Nephron progenitor cell (in vitro differentiated cells): ENCODE data around the gene ENOX1.

Experiments used
- DNase-seq: peaks from one replicate; pipeline ENCODE4 v3.0.0; 2021
- H3K27ac Mint-ChIP-seq: 2 replicates; pipeline ENCODE4 v1.8.0; 2021; ENCODE audit warnings: mild to moderate bottlenecking, moderate library complexity, mixed read lengths
- H3K27me3 Mint-ChIP-seq: 2 replicates; pipeline ENCODE4 v1.8.0; 2021; ENCODE audit warnings: mild to moderate bottlenecking, low read depth, mixed read lengths; ENCODE audit not compliant: poor library complexity
- H3K36me3 Mint-ChIP-seq: 2 replicates; pipeline ENCODE4 v1.8.0; 2021; ENCODE audit warnings: low read depth, mixed read lengths
- H3K4me1 Mint-ChIP-seq: 2 replicates; pipeline ENCODE4 v1.8.0; 2021; ENCODE audit warnings: mixed read lengths
- H3K4me3 Mint-ChIP-seq: 2 replicates; pipeline ENCODE4 v1.8.0; 2021; ENCODE audit warnings: mild to moderate bottlenecking, moderate library complexity, mixed read lengths
- H3K9me3 Mint-ChIP-seq: 2 replicates; pipeline ENCODE4 v1.8.0; 2021; ENCODE audit warnings: mild to moderate bottlenecking, moderate library complexity, mixed read lengths
- CTCF ChIP-seq: fragments of 200-600 bp; sonication (generic); IDR thresholded peaks from 2 replicates; pipeline ENCODE4 v1.5.0; 2021; ENCODE audit warnings: antibody characterized with exemption

Gene ENOX1

GRCh38 chr13:43732726-43733125 lies 54.0 kb downstream of the ENOX1 start:
- H3K4me1 Mint-ChIP-seq, result no peaks in the 10 kb centered on the region
- no peaks in the 10 kb centered on the region for H3K36me3 Mint-ChIP-seq
- H3K4me3 Mint-ChIP-seq, result no peak overlapping the region
- peaks cover 9% of the 10 kb centered on the region for H3K27me3 Mint-ChIP-seq
- no peak for TF ChIP-seq CTCF
- H3K27ac Mint-ChIP-seq, result no peak overlapping the region
- no peak for DNase-seq
- no peaks in the 10 kb centered on the region for H3K9me3 Mint-ChIP-seq

DNA sequence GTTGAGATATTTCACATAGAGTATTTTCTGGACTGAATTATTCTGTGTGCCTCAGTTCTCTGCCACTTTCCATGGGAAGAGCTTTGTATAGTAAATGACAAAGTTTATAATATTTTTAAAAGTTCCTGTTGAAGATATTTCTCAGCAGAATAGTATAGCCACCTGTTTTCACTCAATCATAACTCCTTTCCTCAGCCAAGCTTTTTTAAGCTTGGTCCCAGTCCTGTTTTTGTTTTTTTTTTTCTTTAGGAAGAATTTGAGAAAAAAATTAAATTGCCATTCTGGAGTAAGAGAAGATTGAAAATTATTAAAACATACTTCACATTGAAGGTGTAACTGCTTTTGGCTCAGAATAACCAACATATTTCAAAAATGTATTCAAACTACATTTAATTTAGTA lies 55.5 kb downstream of the ENOX1 start:
- no peaks in the 10 kb centered on the region for H3K9me3 Mint-ChIP-seq
- no peak for DNase-seq
- H3K27ac Mint-ChIP-seq, result no peak overlapping the region
- no peaks in the 10 kb centered on the region for H3K36me3 Mint-ChIP-seq
- no peaks in the 10 kb centered on the region for H3K4me1 Mint-ChIP-seq
- peaks cover 7% of the 10 kb centered on the region for H3K27me3 Mint-ChIP-seq
- TF ChIP-seq CTCF, result no peak
- H3K4me3 Mint-ChIP-seq, result no peak overlapping the region

- peak; percentile 2 for DNase-seq
- no peak overlapping the region for H3K4me3 Mint-ChIP-seq
- no peaks in the 10 kb centered on the region for H3K36me3 Mint-ChIP-seq
- H3K4me1 Mint-ChIP-seq, result no peaks in the 10 kb centered on the region
- no peak for TF ChIP-seq CTCF
- H3K27ac Mint-ChIP-seq, result peak overlapping the region; percentile 4
- peaks cover 7% of the 10 kb centered on the region for H3K27me3 Mint-ChIP-seq
- no peaks in the 10 kb centered on the region for H3K9me3 Mint-ChIP-seq
Measured at GRCh38 chr13:43730642-43731041, 56.1 kb downstream of the ENOX1 start.

DNA sequence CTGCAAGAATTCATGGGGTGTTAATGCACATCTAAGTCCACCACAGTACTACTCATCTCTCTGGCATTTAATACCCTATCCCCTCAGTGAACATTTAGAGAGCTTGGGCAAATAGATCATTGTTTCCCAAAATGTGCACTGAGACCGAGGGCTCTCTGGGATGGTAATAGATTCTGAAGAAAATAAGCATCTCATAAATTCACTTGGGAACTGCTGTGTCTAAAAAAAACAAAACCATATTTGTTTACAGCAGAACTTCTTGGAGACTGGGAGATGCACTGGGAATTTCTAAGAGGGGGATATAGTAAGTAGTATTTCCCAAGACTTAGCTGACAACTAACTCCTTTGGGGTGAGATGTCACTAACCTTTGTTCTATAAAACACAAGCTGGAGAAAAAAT lies 58.4 kb downstream of the ENOX1 start:
- Mint-ChIP-seq H3K4me3 (no peak overlapping the region), H3K36me3 (no peaks in the 10 kb centered on the region), H3K27me3 (peaks cover 7% of the 10 kb centered on the region), H3K9me3 (no peaks in the 10 kb centered on the region), H3K4me1 (no peaks in the 10 kb centered on the region), H3K27ac (no peak overlapping the region)
- no peak for DNase-seq
- TF ChIP-seq CTCF, result no peak

DNA sequence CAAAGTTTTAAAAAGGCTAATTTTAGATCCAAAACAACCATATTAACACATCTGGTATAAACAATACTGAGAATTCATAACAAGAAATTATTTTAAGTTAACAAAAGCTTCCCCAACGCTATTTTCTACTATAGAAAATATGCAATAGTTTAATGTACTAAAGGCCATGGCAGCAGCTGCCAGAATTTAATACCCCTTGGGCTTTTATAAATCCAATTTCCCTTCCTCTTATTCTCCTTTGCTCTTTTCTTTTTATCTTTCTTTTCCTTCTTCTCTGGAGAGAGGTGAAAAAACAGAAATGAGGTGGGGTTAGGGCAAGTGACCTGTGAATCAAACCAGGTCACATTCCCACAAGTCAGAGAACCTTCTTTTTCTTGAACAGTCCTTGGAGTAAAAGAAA lies 58.9 kb downstream of the ENOX1 start:
- DNase-seq, result no peak
- no peak overlapping the region for H3K27ac Mint-ChIP-seq
- peaks cover 4% of the 10 kb centered on the region for H3K27me3 Mint-ChIP-seq
- no peaks in the 10 kb centered on the region for H3K4me1 Mint-ChIP-seq
- no peaks in the 10 kb centered on the region for H3K36me3 Mint-ChIP-seq
- H3K9me3 Mint-ChIP-seq, result no peaks in the 10 kb centered on the region
- H3K4me3 Mint-ChIP-seq, result no peak overlapping the region
- TF ChIP-seq CTCF, result no peak

- Mint-ChIP-seq H3K27me3 (peaks cover 6% of the 10 kb centered on the region), H3K27ac (no peak overlapping the region), H3K4me3 (no peak overlapping the region), H3K9me3 (no peaks in the 10 kb centered on the region), H3K4me1 (no peaks in the 10 kb centered on the region), H3K36me3 (no peaks in the 10 kb centered on the region)
- no peak for TF ChIP-seq CTCF
- no peak for DNase-seq
Measured at GRCh38 chr13:43725460-43725859, 61.3 kb downstream of the ENOX1 start.
